Activated CD8-positive, alpha-beta T cell treated with anti-CD3 and anti-CD28 coated beads, Interleukin-2, amount 10 ng/mL, durations not matched to agents 7 days and 5 days (primary cell): Measurements from ENCODE around the gene TMEFF2. TPM values are rescaled to one million over a fixed set of nuclear protein-coding genes. Genes with fewer than 3 reads are reported as not detected.
"Not testable (repeated sequence)": the region's sequence is repeated elsewhere in the genome, so short reads cannot be mapped to it uniquely, and the experiment has no call there.

ENCODE experiments used
- ATAC-seq: fragments of 150-1000 bp; cut with Tn5 transposase; one replicate; pipeline ENCODE4 v1.10.0; 2021; ENCODE audit warnings: moderate library complexity
- CTCF ChIA-PET: fragments of 350-600 bp; sonication (Branson Sonifier 250); formaldehyde crosslinking; loops from one replicate; lab custom pipeline; 2021; ENCODE audit warnings: antibody characterized with exemption; lab: Charles Lee
- POLR2A ChIA-PET: fragments of 350-600 bp; sonication (Branson Sonifier 250); formaldehyde crosslinking; loops from one replicate; lab custom pipeline; 2021; ENCODE audit warnings: antibody characterized with exemption; lab: Charles Lee
- DNase-seq: peaks from one replicate; pipeline ENCODE4 v3.0.0-alpha.2; 2020
- H3K27ac Mint-ChIP-seq: one replicate; pipeline ENCODE4 v1.8.0; 2021; ENCODE audit warnings: mild to moderate bottlenecking, mixed read lengths
- H3K27me3 Mint-ChIP-seq: one replicate; pipeline ENCODE4 v1.8.0; 2021; ENCODE audit warnings: low read depth, mixed read lengths
- H3K36me3 Mint-ChIP-seq: one replicate; pipeline ENCODE4 v1.8.0; 2021; ENCODE audit warnings: low read depth, mixed read lengths
- H3K4me1 Mint-ChIP-seq: one replicate; pipeline ENCODE4 v1.8.0; 2021; ENCODE audit warnings: low read depth, mixed read lengths
- H3K4me3 Mint-ChIP-seq: one replicate; pipeline ENCODE4 v1.8.0; 2021; ENCODE audit warnings: mild to moderate bottlenecking, mixed read lengths
- H3K9me3 Mint-ChIP-seq: one replicate; pipeline ENCODE4 v1.8.0; 2022; ENCODE audit warnings: mixed read lengths; ENCODE audit not compliant: insufficient read depth
- total RNA-seq, 2 experiments: library from RNA; stranded (reverse); gene quantifications; one replicate each; pipeline ENCODE4 v1.2.3, GENCODE V29; 2021

TMEFF2 gene
- total RNA-seq, 2 experiments from 2014 or later, result not detected

- H3K27me3 Mint-ChIP-seq, result peaks cover 4% of the 10 kb centered on the region
- ATAC-seq, result no peak
- no peak overlapping the region for H3K4me3 Mint-ChIP-seq
- CTCF ChIA-PET, result interaction anchor here (2.5 kb wide), 1 partner anchor 14 kb away, joined by 11 read pairs; no protein-coding TSS in a partner anchor
- H3K27ac Mint-ChIP-seq, result no peak overlapping the region
- no peaks in the 10 kb centered on the region for H3K4me1 Mint-ChIP-seq
- H3K9me3 Mint-ChIP-seq, result no peaks in the 10 kb centered on the region
- DNase-seq, result no peak
- POLR2A ChIA-PET, result no interaction called here
- H3K36me3 Mint-ChIP-seq, result no peaks in the 10 kb centered on the region
Observed at GRCh38 chr2:192148241-192148619, 46.5 kb downstream of the TMEFF2 start.

DNA sequence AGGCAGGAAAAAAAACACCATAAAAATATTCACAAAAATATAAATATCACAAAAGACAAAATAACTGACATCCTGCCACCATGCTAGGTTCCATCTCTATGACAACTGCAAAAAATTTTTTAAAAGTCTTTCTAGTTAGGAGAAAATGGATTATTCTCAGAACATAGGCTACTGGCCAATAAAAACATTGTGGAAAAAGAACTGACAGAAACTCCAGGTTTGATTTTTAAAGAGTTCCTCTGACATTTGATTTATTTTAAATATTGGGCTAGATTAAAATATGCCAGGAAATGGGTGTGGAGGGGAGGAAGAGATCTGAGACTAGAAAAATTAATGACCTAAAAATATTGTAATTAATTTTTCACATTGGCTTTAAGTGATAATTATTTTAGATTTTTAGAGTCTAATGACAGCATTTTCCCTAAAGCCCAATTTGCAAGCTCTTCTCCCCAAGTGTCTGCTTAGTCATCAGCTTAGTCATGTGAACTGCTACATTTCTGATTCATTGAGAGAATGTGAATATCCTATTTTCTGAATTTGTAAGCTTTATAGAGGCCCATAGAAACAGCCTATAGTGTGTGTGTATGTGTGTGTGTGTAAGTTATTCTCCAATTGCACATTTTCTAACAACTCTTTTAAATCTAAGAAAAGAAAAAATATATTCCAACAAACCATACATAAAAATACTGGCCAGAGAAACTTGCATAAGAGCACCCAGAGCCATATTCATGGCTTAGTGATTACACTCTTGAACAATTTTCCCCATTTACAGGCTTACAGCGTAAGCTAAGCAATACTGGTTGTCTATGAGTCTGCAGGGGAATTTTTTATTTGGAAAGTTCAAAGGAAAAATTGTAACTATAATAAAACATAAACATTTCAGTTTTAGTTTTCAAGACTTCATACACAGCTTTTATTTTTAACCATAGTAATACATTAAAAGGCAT, 48.4 kb downstream of the TMEFF2 start:
- H3K27me3 Mint-ChIP-seq, result no peaks in the 10 kb centered on the region
- POLR2A ChIA-PET, result no interaction called here
- H3K27ac Mint-ChIP-seq, result no peak overlapping the region
- CTCF ChIA-PET, result interaction anchor here (2.5 kb wide), 1 partner anchor 16 kb away, joined by 11 read pairs; no protein-coding TSS in a partner anchor
- DNase-seq (no peak), ATAC-seq (no peak)
- H3K4me1 Mint-ChIP-seq, result no peaks in the 10 kb centered on the region
- no peaks in the 10 kb centered on the region for H3K9me3 Mint-ChIP-seq
- no peak overlapping the region for H3K4me3 Mint-ChIP-seq
- no peaks in the 10 kb centered on the region for H3K36me3 Mint-ChIP-seq

DNA sequence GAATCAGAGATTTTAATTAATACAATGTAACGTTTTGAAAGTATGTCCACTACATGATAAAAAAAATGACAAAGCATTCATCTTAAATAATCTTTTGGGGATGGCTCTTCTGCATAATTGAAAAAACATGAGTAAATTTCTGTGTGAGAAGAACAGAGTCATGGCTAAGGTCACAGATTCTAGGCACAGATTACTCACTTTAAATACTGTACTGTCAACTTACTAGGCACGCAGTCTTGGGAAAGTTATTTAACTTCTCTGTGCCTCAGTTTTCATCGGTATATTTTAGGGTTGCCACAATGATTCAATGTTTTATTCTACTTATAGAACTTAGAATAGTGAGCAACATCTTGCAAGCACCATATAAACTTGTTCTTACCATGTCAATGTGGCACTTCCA, 49.2 kb downstream of the TMEFF2 start:
- H3K27ac Mint-ChIP-seq, result no peak overlapping the region
- no peaks in the 10 kb centered on the region for H3K4me1 Mint-ChIP-seq
- H3K4me3 Mint-ChIP-seq, result no peak overlapping the region
- no peaks in the 10 kb centered on the region for H3K36me3 Mint-ChIP-seq
- no peaks in the 10 kb centered on the region for H3K9me3 Mint-ChIP-seq
- H3K27me3 Mint-ChIP-seq, result no peaks in the 10 kb centered on the region
- CTCF ChIA-PET, result no interaction called here
- ATAC-seq (no peak), DNase-seq (no peak)
- POLR2A ChIA-PET, result no interaction called here

GRCh38 chr2:192140236-192140839, 54.4 kb downstream of the TMEFF2 start:
- ATAC-seq, result no peak
- no peak for DNase-seq
- Mint-ChIP-seq H3K36me3 (no peaks in the 10 kb centered on the region), H3K4me1 (no peaks in the 10 kb centered on the region), H3K27ac (no peak overlapping the region), H3K4me3 (no peak overlapping the region), H3K9me3 (no peaks in the 10 kb centered on the region), H3K27me3 (peaks cover 4% of the 10 kb centered on the region)
- ChIA-PET CTCF (interaction anchor here (0.9 to 3.9 kb wide), 3 partner anchors 22 to 327 kb away, joined by 3 to 19 read pairs (median 3); no protein-coding TSS in a partner anchor), POLR2A (no interaction called here)

- no peak overlapping the region for H3K4me3 Mint-ChIP-seq
- no peak overlapping the region for H3K27ac Mint-ChIP-seq
- ChIA-PET CTCF (interaction anchor here (0.9 to 3.9 kb wide), 2 partner anchors 23 to 208 kb away, joined by 3 to 19 read pairs; no protein-coding TSS in a partner anchor), POLR2A (no interaction called here)
- DNase-seq (no peak), ATAC-seq (no peak)
- no peaks in the 10 kb centered on the region for H3K36me3 Mint-ChIP-seq
- H3K27me3 Mint-ChIP-seq, result peaks cover 4% of the 10 kb centered on the region
- no peaks in the 10 kb centered on the region for H3K4me1 Mint-ChIP-seq
- no peaks in the 10 kb centered on the region for H3K9me3 Mint-ChIP-seq
Observed at GRCh38 chr2:192139813-192140212, 54.9 kb downstream of the TMEFF2 start.

GRCh38 chr2:192137451-192137850, 57.3 kb downstream of the TMEFF2 start:
- Mint-ChIP-seq H3K9me3 (no peaks in the 10 kb centered on the region), H3K27ac (no peak overlapping the region), H3K4me1 (no peaks in the 10 kb centered on the region), H3K36me3 (no peaks in the 10 kb centered on the region), H3K4me3 (no peak overlapping the region), H3K27me3 (peaks cover 4% of the 10 kb centered on the region)
- ChIA-PET POLR2A (no interaction called here), CTCF (no interaction called here)
- DNase-seq (no peak), ATAC-seq (no peak)

- H3K4me3 Mint-ChIP-seq, DNase-seq, H3K27ac Mint-ChIP-seq, H3K4me1 Mint-ChIP-seq, ATAC-seq, H3K36me3 Mint-ChIP-seq, H3K9me3 Mint-ChIP-seq, CTCF ChIA-PET, POLR2A ChIA-PET, H3K27me3 Mint-ChIP-seq: not testable (repeated sequence)
Observed at GRCh38 chr2:192132604-192133003, 62.1 kb downstream of the TMEFF2 start.

DNA sequence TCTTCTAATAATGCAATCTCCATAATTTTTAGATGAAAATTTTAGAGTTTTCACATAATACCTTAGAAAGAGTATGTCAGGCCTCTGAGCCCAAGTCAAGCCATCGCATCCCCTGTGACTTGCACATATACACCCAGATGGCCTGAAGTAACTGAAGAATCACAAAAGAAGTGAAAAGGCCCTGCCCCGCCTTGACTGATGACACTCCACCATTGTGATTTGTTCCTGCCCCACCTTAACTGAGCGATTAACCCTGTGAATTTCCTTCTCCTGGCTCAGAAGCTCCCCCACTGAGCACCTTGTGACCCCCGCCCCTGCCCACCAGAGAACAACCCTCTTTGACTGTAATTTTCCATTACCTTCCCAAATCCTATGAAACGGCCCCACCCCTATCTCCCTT, 64.4 kb downstream of the TMEFF2 start:
- H3K27me3 Mint-ChIP-seq, POLR2A ChIA-PET, H3K27ac Mint-ChIP-seq, H3K4me1 Mint-ChIP-seq, DNase-seq, CTCF ChIA-PET, H3K4me3 Mint-ChIP-seq, ATAC-seq, H3K9me3 Mint-ChIP-seq, H3K36me3 Mint-ChIP-seq: not testable (repeated sequence)

DNA sequence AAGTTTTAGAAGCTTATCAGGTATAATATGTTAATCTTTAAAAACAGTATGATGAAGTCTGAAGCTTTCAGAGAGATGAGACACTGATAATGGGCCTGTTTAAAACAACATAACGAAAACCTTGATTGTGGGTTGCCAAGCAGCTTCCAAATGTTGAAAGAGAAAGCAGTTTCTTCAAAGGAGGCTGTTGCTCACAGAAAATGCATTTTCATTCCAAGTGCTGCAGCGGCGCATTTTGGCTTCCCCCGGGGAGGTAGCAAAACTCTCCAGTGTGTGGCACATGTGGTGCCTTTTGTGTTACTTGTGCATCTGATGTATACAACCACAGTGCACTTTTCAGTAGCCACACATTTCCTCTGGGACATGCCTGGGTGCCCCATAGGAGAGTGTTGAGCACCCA, 66.1 kb downstream of the TMEFF2 start:
- H3K36me3 Mint-ChIP-seq, result no peaks in the 10 kb centered on the region
- CTCF ChIA-PET, result no interaction called here
- POLR2A ChIA-PET, result no interaction called here

DNA sequence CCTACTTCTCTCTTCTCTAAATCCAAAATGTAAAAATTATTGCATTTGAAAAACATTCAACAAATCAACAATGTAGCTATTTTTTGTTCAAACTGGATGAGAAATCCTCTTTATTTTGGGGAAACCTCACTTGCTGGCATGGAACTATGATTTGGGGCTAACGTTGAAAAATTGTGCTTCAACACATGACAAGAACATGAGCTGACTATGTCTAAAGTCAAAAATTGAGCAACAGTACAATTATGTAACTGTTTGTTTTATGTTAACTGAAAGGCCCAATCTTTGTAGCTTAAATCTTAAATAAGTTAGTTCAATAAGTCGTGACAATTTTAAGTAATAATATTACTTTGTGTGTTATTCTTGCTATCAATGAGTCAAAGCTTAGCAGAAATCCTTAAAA, 67.3 kb downstream of the TMEFF2 start:
- ATAC-seq (no peak), DNase-seq (no peak)
- peaks cover 15% of the 10 kb centered on the region for H3K27me3 Mint-ChIP-seq
- H3K4me3 Mint-ChIP-seq, result no peak overlapping the region
- no peaks in the 10 kb centered on the region for H3K9me3 Mint-ChIP-seq
- H3K4me1 Mint-ChIP-seq, result no peaks in the 10 kb centered on the region
- ChIA-PET CTCF (no interaction called here), POLR2A (interaction anchor here (0.6 kb wide), 1 partner anchor 52 kb away, joined by 4 read pairs; no protein-coding TSS in a partner anchor)
- no peaks in the 10 kb centered on the region for H3K36me3 Mint-ChIP-seq
- no peak overlapping the region for H3K27ac Mint-ChIP-seq

More for the DNA sequence above, 66.1 kb downstream of the TMEFF2 start:
- peaks cover 14% of the 10 kb centered on the region for H3K27me3 Mint-ChIP-seq
- ATAC-seq (no peak), DNase-seq (no peak)
- H3K27ac Mint-ChIP-seq, result no peak overlapping the region
- no peak overlapping the region for H3K4me3 Mint-ChIP-seq
- no peaks in the 10 kb centered on the region for H3K4me1 Mint-ChIP-seq
- H3K9me3 Mint-ChIP-seq, result no peaks in the 10 kb centered on the region

GRCh38 chr2:192126912-192127311, 67.8 kb downstream of the TMEFF2 start:
- no peak overlapping the region for H3K27ac Mint-ChIP-seq
- POLR2A ChIA-PET, result no interaction called here
- DNase-seq (no peak), ATAC-seq (no peak)
- peaks cover 15% of the 10 kb centered on the region for H3K27me3 Mint-ChIP-seq
- no peak overlapping the region for H3K4me3 Mint-ChIP-seq
- H3K9me3 Mint-ChIP-seq, result no peaks in the 10 kb centered on the region
- CTCF ChIA-PET, result no interaction called here
- no peaks in the 10 kb centered on the region for H3K36me3 Mint-ChIP-seq
- no peaks in the 10 kb centered on the region for H3K4me1 Mint-ChIP-seq

DNA sequence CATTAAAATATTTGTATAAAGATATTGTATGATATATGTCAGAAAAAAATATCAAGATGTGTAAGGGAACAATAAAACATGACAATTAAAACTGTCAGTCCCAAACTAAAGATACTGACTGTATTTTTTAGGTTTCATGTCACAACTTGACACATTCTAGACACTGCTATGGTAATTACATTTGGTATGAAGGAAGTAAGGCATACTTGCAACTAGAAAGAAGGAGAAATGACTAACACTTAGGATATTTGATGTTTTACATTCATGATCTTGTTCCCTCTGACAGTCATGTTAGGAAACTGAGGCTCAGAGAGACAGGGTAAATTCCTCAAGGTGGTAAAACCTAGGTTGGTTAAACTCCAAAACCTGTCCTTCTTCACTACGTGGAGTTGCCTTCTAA, 68.3 kb downstream of the TMEFF2 start:
- no peaks in the 10 kb centered on the region for H3K4me1 Mint-ChIP-seq
- POLR2A ChIA-PET, result no interaction called here
- no peak overlapping the region for H3K27ac Mint-ChIP-seq
- H3K36me3 Mint-ChIP-seq, result no peaks in the 10 kb centered on the region
- DNase-seq (no peak), ATAC-seq (no peak)
- H3K27me3 Mint-ChIP-seq, result peaks cover 15% of the 10 kb centered on the region
- H3K4me3 Mint-ChIP-seq, result no peak overlapping the region
- CTCF ChIA-PET, result no interaction called here
- H3K9me3 Mint-ChIP-seq, result no peaks in the 10 kb centered on the region
